HG03139 (cell line): Measurements from ENCODE around the gene GFI1.

ENCODE experiments used
- ATAC-seq: cut with Tn5 transposase; IDR thresholded peaks from one replicate; pipeline ENCODE4 v1.9.1; 2021; ENCODE audit not compliant: unreplicated experiment

Gene GFI1

DNA sequence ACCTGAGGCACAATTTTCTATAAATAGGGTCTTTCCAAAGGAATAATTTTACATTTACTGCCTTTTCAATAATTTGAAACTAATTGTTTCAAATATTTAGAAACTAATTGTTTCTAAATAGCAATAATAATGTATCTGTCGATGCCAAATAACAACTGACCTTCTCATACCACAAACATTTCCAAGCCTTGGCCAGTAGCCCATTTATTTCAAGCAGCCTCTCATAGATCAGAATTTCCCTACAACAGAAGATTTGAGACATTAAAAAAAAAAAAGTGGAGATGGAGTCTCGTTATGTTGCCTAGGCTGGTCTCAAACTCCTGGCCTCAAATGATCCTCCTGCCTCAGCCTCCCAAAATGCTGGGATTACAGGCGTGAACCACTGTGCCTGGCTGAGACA lies 2.1 kb upstream of the GFI1 start:
- ATAC-seq: no peak

DNA sequence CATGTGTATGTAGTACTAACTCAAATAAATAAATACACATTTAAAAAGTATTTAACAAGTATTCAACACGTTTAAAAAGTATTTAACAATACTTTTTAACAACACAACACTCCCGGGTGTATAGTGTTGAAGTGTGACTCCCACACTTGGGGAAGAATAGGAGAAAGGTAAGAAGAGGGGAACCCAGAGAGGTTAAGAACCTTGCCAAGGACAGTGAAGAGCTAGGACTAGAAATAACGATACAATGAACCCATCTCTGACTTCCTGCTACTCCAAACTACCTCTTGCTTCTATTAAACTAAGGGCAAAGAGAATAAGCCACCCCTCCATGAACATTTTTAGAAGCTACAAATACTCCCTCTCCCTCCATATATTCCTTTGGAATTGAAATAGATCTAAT lies 1.7 kb upstream of the GFI1 start:
- no peak for ATAC-seq

DNA sequence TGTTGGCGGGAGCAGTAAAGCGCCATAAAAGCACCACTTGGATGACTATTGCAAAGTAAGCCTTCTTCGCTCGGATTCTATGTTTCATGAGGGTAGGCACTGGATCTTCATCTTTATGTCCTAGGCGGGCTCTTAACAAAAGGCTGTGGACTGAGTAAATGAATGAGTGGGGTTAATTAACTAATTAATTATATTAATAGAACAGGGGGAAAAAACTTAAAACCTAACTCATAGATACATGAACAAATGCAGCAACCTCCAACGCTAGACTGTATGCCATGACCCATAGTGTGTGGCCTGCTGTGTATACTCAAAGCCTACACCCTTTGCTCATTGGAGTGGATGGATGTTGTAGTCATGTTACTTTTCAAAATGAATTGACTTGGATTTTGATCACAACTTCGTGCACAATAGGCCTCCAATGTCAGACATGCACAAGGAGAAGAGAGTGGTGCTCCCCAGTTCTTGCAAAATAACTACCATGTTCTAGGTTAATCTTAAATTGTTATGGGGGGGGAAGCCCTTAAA lies 417 bp upstream of the GFI1 start:
- no peak for ATAC-seq

DNA sequence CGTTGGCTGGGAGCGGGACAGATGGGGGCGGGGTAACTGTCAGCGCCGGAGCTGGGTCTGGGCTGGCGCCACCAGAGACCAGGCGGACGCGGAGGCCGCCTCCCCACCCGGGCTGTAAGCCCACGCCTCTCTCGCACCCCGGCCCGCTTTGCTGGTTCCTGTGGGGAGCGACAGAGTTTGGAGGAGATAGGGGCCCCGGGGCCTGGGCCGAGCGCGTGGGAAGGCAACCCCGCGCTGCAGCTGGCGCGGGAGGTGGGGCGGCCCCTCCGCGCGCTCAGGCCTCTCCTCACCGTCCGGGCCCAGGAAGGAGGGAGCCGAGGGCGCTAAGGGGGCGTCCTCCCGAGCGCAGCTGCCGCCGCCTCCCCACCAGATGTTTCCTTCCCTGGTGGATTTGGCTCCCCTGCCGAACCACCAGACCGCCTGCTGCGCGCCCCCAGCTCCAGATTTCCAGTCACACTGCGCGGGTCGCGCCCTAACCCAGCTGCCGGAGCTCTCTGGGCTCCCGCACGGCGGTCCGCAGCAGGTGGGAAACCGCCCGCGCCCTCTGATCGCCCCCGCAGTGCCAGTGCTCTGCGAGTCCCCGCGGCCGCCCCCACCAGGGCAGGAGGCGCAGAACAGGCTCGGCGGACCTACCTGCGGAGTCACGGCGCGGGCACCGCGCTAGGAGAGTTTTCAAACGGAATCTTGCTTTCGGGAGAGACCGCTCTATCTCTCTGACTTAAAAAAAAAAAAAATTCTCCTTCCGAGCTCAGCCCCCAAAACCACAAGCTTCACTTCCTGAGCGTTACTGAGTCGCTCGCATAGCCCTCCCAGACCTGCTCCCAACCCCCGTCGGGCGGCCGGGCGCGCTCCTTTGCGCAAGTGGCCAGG lies 1.1 kb downstream of the GFI1 start:
- peak; percentile 42 for ATAC-seq

DNA sequence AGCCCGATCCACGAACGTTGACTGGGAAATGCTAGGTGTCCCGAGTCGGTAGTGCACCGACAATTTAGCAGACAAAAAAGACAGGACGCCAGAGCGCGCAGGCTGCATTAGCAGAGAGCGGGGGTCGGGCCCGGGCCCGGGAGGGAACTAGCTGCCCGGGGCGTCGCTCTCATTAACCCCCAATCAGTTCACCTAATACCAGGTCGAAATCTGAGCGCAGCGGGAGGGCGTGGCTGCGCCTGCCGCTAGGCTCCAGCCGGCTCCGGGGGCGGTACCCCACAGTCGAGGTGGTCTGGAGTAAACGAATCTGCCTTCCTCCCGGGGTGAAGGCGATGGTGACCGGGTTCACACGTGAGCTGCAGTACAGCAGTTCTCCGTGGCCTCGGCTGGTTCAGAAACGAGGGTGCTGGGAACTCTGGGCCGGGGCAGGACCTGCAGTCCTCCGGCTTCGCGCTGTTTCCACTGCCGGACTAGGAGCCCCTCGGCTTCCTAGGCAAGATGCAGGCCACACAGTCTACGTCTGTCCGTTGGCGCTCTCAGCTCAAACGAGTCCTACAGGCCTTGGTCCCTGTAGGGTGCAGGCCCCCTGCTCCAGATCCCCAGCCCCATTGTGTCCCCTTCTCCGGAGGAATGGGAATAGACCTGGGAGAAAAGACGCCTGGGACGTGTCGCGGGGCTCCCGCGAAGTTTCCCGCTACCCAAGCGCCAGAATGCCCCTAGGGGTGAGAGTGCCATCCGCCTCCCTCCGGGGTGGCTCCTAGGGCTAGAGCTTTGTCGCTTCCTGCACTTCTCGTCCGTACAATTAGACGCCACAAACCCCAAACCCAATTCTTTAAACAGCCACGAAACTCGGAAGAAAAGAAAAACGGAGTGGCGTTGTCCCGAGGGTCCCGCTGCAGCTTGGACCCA lies 2.0 kb downstream of the GFI1 start:
- ATAC-seq: peak; percentile 18

DNA sequence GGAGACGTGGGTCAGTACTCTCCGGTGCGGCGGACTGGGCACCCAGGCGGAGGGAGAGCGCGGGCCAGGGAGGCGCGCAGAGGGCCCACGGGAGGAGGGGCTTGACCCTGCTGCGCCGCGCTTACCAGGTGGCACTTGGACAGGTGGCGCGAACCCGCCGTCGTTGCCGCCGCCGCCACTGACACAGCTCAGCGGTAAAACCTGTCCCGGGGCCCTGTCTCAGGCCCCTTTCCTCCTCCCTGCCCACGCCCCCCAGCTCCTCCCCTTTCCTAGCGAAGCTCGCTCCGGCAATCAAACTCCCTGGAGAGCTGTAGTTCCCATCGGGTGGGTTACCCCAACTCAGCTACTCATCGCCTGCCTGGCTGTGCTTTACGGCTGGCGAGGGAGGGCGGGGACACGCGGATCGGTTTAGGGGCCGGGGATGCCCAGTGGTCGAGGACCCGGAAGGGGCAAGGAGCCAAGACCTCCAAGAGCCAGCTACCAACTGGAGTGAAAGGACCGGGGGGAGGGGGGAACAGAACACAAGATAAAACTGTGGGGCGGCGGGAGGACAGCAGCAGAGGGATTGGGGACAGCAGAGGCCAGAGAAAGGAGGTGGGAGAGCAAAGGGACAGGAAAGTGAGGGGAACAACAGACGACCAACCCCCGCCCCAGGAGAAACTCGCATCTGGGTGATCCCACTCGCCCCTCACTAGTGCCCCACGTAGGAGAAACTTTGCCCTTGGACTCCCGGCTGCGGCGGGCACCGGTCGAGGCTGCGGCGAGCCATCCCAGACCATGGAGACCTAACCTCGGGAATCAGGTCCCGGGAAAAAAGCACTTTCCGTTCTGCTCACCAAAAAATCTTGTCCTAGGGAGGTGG lies 2.9 kb downstream of the GFI1 start:
- ATAC-seq: no peak

DNA sequence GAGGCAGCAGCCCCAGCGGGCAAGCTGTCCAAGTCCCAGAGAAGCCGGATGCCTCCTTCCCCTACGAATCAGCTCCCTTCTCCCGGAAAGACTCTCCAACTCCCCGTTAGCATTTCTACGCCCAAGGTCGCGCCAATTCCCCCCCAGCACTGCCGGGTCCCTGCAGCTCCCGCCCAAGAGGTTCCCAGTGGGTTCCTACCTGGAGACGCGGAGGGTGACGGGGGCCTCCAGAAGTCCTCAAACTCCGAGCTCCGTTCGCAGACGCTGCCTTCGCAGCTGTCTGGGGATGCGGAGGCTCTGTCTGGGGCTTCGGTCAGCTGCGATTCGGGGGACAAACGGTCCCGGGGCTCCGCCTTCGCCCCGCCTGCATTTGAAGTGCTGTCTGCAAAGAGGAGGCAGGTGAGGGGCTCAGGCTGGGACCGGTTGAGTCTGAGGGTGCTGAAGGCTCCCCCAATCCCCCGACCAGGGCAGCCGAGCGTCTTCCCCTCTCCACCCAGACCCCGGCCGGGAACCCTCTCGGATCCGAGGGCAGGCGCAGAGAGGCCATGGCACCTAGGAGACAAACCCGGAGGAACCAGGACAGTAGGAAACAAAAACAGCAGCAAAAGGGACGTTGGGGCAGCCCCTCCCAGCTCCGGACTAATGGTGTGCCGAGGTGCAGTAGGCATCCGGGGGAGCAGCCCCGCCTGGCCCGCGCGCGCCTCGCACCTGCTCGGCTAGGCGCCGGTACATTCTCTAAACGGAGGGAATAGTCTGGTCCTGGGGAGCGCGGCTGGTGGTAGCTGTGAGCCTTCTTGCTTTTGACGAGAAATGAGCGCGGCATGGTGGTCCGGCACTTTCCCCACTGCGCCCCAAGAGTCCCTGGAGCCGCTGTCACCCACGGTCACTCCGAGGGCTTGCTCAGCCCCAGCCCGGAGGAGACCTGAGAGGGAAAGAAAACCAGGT lies 3.8 kb downstream of the GFI1 start:
- no peak for ATAC-seq

DNA sequence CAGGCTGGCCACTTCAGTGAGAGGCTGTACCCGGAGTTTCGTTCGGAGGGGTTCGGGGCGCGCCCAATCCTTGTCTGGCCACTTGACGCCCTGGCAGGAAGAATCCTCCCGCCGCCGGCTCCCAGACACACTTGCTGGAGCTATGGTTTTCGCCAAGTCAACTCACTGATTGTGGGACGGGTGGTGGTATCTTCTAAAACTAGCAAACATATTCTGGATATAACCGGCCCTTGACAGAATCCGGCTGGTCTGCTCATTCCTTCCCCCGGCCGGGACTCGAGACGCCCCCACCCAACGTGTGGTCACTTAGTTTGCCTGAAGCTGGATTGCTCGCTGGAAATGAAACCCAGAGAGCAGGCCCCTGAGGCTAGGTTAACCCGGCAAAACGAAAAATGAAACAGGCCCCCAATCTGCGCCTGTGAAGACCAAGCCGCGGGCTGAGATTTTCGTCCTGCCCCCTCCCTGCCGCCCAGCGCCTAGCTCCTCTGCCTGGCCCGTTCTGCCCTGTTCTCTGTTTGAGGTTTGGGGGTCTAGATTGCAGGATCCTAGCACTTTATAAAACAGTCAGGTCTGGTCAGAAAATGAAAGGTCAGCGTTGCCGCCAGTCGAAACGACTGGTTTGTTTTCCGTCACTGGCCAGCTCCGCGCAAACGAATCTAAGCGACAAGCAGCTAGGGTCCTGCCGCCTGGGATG lies 4.6 kb downstream of the GFI1 start:
- ATAC-seq: no peak

DNA sequence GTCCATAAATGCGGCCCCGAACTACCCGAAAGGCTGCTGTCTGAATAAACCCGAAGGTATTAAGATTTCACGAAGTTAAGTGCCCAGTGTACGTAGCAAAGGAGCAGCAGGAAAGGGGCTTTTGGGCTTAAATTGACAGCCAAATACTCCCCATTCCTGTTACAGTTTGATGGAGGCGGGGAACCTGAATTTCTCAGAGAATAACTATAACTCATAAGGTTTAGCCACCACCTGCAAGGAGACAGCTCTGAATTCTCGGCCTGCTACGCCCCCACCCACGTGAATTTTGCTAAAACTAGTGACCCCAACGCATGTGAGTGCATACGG lies 5.2 kb downstream of the GFI1 start:
- no peak for ATAC-seq

DNA sequence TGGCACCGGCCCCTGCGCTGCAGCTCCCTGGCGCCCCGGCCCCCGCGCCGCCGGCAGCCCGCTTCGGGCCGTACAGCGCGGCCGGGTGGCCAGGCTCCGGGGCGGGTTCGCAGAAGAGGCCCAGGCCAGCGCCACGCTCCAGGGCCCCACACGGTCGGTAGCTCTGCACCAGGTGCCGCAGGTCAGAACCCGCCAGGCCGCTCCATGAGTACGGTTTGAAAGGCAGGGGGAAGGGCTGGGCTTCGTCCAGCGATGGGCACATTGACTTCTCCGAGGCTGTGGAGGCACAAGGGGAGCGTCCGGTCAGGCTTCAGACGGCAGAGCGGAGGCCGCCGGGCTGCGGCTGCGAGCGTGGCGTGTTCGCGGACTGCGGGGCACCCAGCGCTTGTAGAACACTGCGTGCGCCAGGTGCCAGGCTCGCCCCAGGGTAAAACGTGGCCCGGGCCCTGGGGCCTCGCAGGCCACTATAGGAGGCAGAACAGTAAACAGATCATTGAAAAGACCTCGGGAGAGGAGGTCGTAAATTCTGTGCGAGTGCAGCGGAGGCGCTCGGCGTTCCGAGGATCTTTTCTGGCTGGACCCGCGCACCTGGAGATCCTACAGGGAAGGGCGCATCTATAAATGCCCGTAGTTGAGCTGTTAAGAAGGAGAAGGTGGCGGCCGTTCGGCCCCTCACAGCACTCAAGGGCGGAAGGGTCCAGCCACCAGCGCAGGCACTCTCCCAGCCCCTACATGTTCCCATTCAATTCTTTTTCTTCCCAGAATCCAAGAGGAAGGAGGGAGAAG lies 5.7 kb downstream of the GFI1 start:
- ATAC-seq: no peak

DNA sequence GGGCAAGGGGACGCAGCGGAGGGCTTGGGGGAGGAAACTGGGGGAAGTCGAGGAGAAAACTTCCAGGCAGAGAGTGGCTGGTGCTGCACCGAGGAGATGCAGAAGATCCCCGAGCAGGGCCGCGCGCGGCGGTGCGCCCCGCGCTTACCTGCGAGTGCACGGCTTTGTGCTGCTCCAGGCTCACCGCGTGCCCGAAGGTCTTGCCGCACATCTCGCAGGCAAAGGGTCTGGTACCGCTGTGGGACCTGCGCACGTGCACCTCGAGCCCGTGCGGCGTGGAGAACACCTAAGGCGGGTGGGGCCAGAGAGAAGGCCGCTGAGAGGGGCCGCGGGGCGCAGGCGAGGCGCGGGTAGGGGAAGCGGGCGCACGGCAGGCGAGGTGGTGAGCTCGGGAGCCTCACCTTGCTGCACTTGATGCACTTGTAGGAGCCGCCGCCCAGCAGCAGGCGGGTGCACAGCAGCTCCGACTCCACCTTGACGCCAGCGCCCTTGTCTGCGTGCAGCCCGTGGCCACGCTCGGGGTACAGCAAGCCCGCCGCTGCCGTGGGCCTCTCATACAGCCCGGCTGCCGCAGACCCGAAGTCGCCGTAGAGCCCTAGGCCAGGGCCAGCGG lies 6.4 kb downstream of the GFI1 start:
- no peak for ATAC-seq

DNA sequence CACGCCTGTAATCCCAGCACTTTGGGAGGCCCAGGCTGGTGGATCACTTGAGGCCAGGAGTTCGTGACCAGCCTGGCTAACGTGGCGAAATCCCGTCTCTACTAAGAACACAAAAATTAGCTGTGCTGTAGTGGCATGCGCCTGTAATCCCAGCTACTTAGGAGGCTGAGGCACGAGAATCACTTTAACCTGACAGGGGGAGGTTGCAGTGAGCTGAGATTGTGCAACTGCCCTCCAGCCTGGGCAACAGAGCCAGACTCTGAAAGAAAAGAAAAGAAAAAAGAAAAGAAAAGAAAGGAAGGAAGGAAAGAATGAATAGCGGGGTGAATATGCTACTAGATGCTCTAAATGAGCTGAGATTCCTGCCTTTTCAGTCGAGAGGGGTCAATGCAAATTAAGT lies 7.1 kb downstream of the GFI1 start:
- no peak for ATAC-seq

DNA sequence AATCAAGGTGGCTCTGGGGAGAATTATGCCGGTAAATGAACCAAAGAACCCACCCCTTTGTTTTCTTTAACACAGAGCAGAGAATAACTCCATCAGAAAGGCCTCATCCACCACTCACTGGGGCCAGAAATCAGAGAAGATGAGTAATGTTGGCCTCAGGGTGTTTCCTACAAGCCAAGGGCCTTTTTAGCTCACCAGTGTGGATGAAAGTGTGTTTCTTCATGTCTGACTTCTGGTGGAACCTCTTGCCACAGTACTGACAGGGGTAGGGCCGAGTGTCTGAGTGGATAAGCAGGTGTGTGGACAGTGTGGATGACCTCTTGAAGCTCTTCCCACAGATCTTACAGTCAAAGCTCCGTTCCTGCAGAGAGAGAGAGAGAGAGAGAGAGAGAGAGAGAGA lies 8.3 kb downstream of the GFI1 start:
- ATAC-seq: no peak

DNA sequence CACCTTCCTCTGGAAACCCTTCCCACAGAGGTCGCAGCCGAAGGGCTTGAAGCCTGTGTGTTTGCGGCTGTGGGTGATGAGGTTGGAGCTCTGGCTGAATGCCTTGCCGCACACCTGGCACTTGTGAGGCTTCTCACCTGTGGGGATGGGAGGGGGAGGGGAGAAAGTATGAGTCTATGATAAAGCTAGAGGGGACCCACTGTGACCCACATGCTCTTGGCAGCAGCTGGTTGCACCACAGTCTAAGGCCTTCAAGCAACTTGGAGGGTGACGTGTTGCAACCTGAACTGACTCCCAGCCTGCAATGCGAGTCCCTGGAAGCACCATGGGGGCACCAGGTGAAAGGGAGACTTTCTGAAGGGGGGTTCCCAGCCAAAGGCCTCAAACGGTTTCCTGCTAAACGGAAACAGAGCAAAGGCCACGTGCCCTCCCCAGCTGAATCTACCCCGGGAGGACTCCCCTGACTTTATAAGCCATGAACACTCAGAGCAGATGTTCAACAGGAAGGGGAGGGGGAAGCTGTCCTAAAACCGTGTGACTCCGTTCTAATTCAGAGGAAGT lies 10.6 kb downstream of the GFI1 start:
- peak; percentile 50 for ATAC-seq

DNA sequence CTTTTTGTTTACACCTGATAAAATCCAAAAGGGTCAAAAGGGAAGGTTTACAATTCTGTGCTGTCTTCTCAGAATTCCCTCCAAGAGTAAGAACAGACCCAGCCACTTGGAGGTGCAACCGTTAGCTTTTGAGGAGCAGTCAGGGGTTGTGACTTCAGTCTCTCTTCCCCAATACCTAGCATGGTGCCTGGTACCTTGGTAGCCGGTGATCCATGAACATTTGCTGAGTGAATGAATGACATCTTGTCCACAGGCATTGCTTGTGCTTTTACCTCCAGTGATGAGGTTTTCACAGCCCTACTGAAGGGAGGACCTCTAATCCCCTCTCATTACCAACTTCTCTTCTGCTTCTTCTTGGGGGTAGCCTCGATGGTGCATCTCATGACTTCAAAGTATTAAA lies 11.7 kb downstream of the GFI1 start:
- ATAC-seq: no peak

DNA sequence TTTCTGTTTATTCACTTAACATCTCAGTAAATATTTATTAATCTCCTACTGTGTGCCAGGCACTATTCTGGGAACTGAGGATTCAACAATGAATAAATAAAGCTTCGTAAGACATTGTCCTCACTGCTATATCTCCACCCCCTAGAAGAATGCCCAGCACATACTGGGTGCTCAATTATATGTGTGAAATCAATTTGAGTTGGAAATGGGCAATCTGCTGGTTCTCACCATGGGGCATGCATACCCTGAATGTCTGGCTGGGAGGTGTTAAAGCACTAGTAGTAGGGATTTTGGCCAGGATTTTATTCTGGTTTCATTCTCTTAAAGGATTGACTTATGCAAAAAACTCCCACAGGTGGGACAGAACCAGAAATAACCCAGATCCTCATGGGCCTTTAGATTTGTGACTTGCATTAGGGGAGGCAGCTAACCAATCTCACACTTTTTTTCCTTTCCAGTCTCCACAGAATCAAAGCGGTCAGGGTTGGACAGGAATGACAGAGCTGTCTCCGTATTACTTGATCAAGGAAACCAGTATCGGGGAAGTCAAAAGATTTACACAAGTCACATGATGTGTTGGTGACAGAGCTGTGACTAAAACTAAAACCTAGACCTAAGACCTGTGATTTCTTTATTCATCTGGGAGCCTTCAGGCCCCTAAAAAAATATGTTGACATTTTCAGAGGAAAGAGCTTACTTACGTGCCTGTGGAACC lies 12.8 kb downstream of the GFI1 start:
- peak; percentile 43 for ATAC-seq

DNA sequence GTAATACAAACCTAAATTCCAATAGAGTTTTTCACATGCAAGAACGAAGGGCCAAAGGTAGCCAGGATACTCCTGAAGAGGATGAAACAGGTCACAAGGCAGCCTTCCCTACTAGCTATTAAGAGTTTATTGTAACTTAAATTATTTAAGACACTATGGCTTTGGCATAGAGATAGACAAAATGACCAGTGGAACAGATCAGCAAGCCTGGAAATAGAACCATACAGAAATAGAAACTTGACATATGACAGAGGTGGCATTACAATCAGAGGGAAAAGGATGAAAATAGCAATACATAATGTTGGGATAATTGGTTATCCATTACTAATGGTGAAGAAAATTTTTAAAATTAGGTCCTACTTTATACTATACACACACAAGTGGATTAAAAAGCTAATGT lies 16.5 kb downstream of the GFI1 start:
- ATAC-seq: no peak
